GM04503 (cell line): ENCODE results near the gene GLDN.

Experiments
- DNase-seq: peaks from one replicate; pipeline ENCODE4 v3.0.0-alpha.2; 2012; ENCODE audit warnings: low read depth

The GLDN gene

GRCh38 chr15:51322621-51323296 is 18.7 kb upstream of the GLDN start:
- DNase-seq = no peak

- no peak for DNase-seq
Measured at GRCh38 chr15:51323749-51324148, 17.7 kb upstream of the GLDN start.

GRCh38 chr15:51325167-51325566 is 16.3 kb upstream of the GLDN start:
- DNase-seq = no peak

- DNase-seq = no peak
Measured at GRCh38 chr15:51327081-51327480, 14.4 kb upstream of the GLDN start.

- no peak for DNase-seq
Measured at GRCh38 chr15:51328926-51329325, 12.5 kb upstream of the GLDN start.

DNA sequence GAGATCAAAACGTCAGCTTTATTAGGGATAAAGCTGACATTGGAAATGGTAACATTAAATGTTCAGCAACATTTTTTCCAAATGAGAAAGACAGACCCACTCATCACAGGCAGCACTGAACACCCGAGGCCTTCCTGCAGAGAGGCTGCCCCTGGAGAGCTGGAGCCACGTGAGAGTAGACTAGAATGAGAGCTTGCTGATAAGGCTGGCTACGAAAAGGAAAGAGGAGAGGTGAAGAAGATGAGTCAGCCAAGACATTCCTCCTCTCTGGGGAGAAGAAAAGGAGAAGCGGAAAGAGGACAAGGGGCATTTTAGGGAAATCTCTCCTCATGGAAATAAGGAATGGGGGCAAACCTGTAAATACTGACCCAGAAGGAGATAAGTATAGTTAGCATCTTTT is 10.3 kb upstream of the GLDN start:
- no peak for DNase-seq

DNA sequence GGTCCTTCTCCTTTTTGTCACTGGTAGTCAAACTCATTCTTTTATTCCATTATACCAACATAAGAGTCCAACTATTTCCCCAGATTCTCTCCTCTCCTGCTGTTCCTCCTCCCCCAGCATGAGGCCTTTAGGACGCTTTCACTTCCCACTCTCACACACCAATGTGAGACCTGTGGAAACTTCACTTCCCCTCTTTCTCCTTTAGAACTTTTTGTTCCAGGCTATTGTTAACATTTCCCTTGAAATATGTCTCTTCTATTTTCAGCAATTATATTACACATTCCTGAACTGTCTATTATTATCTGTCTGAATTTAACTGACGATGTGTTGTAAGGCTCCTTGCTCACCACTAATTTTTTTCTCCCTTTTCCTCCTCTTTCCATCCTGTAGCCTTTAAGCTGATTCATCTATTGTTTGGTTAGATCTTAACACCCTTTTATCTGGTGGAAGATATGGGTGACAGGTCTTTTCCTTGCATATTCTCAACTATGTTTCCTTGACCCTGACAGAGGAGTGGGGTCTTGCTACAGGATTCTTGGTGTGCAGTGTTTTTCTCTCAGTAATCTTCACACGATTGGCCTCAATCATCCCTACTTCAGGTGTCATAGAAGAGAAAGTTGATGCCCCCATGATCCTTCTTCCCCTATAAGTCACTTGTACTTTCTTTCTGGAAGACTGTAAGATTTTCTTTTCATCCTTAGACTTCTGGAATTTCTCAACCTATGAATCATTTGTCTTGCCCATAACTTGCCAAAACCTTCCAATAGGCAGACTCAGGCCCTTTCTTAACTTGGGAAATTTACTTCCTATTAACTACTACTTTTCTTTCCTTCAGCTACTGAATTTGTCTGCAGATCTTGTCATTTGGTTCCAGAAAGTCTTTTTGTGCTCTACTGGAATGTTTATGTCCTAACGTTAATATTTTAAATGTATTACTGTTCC is 9.0 kb upstream of the GLDN start:
- DNase-seq = no peak

- no peak for DNase-seq
Measured at GRCh38 chr15:51333571-51333970, 7.9 kb upstream of the GLDN start.

GRCh38 chr15:51334011-51334451 is 7.4 kb upstream of the GLDN start:
- no peak for DNase-seq

DNA sequence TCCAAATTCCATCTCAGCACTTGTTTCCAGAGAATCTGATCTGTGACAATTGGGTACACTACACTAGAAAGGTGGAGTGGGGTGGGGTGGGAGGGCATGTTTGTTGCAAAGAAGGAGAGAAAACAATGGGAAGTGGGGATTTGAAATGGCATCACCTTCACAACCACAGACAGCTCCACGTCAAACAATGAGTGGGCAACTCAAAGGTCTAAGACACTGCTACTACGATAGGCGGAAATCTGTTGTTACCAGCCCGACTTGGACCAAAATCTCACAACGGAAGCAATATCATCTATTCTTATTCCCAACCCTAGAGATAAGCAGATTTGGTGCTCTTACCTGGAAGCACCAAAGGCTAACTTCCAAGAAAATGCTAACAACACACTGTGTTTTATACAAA is 6.4 kb upstream of the GLDN start:
- DNase-seq = no peak

DNA sequence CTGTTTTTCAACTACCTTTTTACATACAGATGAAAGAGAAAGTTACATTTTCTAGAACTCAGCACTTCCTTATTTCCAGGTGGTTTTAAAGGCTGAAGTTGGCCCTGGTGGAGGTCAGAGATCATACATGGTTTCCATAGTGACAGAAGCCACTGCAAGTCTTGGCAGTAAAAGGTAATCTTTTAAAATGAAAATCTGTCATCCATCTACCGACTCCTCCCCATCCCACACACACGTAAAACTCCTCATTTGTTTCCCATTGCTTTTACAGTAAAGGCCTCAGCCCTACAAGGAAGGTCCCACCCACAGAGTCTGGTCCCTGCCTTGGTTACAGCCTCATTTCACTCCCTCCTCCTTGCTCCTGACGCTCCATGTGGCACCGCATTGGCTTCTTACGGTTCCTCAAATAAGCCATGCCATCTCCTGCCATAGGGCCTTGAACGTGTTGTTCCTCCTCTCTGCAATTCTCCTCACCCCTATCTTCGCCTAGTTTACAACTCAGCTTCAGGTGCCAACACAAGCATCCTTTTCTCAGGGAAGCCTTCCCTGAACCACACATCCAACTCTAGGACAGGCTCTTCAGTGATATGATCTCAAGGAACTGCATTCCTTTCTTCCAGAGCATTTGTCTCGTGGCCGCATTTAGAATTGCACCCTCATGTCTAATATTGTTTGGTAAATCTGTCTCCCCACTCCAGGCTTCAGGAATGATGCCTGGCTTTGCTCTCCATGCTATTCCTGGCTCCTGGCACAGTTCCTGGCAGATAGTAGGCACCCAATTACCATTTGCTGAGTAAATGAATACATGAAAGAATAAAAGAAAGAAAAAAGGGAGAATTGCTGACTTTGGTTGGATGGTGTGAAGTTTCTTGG is 5.7 kb upstream of the GLDN start:
- DNase-seq = no peak

- no peak for DNase-seq
Measured at GRCh38 chr15:51338496-51338895, 3.0 kb upstream of the GLDN start, which contains the start of gene CYP19A1. CYP19A1 (minus strand) TSS chr15:51338596; CDS start chr15:51242912, 95,684 bp downstream.

DNA sequence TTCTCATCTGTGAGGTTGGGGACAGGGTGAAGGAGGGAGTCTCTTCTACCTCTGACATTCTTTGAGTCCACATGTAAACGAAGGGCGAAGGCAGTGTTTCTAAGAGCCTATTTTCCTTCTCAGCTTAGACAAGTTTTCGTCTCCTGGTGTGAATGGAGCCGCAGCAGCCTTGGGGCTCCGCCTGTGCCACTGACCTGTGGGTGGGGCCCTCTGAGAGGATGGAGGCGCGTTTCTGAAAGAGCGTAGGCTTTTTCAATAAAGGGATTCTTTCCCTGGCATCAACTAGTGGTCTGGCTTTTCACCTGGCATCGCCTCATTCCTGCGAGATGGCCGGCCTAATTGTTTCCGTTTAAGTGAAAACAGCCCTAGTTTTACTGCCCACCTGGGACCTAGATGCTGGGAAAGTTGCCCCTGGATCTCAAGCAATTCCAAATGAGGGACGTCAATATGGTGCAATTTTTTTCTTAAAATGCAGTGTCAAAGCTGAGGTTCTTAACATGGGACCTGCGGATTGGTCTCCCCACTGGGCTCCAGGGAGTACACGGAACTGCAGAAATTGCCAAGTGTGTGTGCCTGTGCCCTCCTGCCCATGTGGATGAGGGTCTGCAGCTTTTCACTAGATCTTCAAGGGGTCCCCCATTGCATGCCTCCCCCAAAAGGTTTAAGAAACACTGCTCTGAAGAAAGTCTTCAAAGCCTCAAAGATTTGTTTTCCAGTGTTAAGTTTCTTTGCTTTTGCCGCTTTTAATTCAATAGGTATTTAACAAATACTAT is 958 bp downstream of the GLDN start:
- no peak for DNase-seq

DNA sequence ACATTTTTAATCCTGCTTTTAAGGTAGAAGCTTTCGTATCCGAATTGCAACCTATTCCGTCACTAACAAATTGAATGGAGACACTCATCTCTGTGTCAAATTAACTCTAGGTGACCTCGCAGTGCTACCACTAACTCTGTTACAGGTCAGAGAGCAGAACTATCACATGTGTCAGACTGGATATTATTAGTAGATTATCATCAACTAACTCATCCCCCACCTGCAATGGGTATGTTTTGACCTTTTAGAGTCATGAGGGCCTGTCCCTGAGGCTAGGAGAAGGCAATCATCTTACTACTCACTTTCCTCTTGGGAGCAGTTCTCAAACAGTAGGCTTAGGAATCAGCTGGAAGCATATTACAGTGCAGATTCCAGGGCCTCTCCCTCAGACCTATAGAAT is 2.0 kb downstream of the GLDN start:
- DNase-seq = no peak

DNA sequence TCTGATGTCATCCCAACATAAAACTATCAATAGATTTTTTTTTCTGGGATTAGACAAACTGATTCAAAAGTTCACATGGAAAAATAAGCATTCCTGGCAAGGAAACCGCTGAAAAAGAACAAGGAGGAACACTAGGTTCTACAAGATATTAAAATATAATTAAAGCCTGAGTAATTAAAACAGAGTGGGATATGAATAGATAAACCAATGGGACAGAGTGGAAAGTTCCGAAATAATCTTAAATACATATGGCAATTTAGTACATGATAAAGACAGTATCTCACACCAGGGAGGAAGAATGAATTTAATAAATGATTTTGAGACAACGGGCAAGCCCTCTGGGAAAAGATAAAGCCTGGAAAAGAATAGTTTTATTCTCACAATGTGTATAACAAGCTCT is 4.7 kb downstream of the GLDN start:
- DNase-seq = no peak

DNA sequence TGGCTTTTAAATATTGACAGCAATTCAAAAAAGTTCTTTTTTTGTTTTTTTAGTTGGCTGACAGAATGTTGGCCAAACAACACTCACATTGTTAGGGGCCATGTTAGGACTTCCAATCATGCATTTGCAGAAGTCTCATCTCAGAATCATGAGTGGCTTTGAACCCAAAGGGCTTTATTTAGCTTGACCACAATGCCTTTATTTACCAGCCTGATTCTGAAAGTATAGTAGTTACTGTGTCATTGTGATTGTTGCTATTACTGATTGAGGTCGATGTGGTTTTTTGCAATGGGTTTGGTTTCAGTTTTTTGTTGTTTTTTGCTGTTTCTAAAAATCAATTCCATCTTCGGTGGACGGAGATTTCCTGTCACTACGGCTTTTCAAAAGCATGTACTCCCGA is 7.2 kb downstream of the GLDN start:
- DNase-seq = no peak

- DNase-seq = no peak
Measured at GRCh38 chr15:51349156-51349844, 7.8 kb downstream of the GLDN start.

GRCh38 chr15:51350723-51351122 is 9.3 kb downstream of the GLDN start:
- no peak for DNase-seq

GRCh38 chr15:51353976-51354375 is 12.5 kb downstream of the GLDN start:
- no peak for DNase-seq

- no peak for DNase-seq
Measured at GRCh38 chr15:51355096-51355495, 13.6 kb downstream of the GLDN start.

GRCh38 chr15:51356147-51356546 is 14.7 kb downstream of the GLDN start:
- no peak for DNase-seq
